Pulmonary artery endothelial cell (primary cell): ENCODE results near the gene ZNF14. TPM values are rescaled to one million over a fixed set of nuclear protein-coding genes. Genes with fewer than 3 reads are reported as not detected.
"Not testable (repeated sequence)": the region's sequence is repeated elsewhere in the genome, so short reads cannot be mapped to it uniquely, and the experiment has no call there.

ENCODE experiments used
- DNase-seq: peaks from one replicate; pipeline ENCODE4 v3.0.0-alpha.2; 2011; ENCODE audit warnings: low read depth, low spot score
- total RNA-seq: library from RNA; depleted of rRNA; stranded (reverse); fragments of >200 nt; gene quantifications from 2 replicates; pipeline ENCODE4 v1.2.3, GENCODE V29; 2014

The ZNF14 gene
- total RNA-seq, 1 donor from 2014 or later, result 3.7 TPM

DNA sequence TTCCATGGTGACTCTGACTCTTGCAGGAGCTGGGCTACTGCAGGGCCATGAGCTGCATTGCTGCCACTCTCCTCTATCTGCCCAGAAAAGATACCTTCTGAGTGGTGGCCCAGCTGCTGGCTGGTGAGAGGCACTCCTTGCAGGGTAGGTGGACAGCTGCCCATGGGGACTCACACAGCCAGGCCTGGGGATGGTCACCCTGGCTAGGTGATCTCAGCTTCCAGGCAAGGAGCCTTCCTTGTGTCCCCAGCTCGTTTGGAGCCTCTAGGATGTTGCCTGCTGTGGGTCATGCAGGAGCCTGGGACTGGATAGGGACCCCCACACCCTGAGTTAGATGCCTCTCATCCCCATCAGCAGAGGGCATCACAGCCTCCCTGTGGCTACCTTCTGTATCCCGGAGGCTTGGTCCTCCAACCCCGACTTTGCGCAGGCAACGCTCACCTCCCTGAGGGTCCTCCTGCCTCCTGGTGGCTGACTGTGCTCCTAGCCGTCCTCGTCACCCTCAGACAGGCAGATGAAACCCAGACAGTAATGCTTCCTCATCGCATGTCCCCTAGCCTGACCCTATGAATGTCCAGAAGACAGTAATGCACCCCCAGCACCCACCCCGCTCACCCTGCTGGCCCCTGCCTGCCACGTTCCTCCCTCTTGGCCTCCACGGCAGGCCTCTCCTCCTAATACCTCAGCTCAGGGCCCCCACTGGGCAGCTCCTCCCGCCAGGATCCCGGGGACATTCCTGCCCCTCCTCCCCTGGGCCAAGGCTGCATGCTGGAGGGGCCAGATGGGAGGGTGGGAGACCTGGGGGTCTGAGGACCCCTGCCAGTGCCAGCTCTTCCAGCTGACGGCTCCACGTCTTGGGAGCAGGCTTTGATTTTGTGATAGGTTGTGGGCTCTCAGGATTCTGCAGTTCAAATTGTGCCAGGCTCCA lies 13.6 kb upstream of the ZNF14 start:
- no peak for DNase-seq

DNA sequence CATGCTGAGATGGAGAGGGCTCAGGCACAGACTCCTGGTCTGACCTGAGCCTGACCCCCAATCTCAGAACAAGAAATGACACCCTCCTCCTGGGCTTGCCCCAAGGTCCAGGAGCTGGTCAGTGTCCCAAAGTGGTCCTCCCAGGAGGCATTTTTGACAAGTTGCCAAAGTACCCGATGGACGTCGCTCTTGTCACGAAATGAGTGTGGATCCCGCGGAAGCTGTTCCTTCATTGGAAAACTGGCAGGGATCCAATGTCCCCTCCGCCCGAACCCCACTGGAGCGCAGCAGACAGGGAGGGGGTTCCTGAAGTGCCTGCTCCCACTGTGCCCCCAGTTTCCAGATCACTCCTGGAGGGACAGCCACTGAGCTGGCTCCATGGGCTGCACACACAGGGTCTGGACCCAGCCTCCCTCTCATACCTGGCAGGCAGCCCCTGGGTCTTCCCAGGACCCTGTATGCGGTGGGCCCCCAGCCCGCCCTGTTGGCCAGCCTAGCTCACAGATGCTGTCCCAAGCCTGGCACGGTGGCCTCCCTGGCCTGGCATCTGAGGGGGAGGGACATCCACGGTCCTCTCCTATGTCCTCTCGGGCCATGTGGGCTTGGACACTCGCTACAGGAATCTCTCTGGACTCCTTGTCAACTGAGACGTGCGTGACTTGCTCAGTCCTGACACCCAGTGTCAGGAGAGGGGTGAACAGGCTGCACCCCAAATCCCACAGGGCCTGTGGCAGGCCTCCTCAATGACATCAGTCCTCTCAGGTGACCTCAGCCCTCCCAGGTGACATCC lies 12.8 kb upstream of the ZNF14 start:
- DNase-seq, result no peak

DNA sequence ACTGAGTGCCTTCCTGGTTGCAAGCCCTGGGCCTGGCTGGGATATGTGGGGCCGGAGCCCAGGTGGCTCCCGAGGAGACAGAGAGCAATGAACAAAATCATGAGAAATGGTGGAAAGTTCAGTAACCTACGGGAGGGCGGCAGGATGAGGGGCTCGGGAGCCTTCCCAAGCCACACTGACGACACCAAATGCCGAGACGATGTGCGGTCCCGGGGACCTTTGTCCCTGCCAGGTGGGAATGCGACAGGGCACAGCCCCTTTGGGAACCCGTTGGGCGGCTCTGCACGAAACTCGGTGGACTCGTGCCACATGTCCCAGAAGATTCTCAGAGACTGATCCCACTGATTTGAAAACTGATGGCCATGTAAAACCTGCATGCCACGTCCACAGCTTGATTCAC lies 11.7 kb upstream of the ZNF14 start:
- no peak for DNase-seq

DNA sequence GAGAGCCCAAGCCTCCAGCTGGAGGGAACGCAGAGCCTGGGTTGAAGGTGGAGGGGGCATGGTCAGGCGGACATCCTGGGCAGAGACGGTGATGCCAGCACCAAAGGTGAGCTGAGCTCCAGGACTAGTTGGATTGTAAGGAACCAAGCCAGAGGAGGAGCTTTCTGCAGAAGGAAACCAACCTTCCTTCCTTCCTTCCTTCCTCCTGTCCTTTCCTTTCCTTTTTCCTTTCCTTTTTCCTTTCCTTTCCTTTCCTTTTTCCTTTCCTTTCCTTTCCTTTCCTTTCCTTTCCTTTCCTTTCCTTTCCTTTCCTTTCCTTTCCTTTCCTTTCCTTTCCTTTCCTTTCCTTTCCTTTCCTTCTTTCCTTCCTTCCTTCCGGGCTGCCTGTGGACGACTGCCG lies 11.0 kb upstream of the ZNF14 start:
- DNase-seq, result not testable (repeated sequence)

DNA sequence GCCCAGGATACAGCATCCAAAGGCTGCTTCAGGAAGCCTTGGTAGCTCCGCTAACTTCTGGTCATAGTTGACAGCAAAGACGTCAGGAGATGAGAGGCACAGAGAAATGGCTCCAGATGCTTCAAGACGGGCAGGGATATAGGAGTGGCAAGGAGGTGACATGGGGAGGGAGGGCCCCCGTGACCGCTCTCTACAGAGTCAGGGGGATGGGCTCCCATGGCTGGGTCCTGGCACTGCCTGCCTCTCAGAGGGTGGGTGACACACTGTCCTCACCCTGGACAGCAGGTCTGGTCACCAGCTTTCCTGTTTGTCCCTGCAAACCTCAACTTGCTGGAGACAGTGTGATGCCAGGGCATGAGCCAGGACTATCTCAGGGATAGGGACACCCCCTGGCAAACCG lies 10.3 kb upstream of the ZNF14 start:
- DNase-seq, result no peak

DNA sequence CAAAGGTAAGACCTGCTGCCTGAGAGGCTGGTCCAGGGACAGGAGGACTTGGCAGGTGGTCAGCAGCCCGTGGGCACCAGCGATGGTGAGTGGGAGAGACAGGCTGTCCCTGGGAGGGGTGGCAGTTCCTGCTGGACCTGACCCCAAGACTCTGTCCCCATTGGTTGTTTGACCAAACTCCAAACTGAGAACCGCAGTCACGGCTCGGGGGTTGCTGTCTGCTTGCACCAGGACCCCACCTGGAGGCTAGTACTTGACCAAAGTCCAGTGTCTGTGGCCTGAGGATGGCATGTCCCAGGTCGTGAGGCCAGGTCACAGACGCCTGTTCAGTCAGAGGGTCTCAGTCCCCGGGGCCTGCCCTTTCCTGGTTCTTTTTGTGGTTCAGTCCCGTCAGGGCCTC lies 9.9 kb upstream of the ZNF14 start:
- DNase-seq, result no peak

DNA sequence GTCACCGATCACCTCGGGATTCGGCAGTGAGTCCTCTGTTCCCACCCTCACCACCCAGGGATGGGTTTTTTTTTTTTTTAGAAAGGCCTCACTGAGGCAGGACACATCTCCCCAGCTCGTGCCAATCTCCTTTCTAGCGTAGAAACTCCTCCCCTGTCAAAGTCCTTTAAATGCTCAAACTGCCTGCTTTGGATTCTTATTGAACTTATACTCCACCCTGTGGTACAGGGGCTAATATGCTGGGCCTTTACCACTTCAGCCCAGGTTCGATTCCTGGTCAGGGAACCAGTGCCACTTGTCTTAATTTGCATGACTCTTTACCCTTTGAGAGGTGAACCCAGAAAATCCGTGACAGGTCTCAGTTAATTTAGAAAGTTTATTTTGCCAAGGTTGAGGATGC lies 8.3 kb upstream of the ZNF14 start:
- no peak for DNase-seq

DNA sequence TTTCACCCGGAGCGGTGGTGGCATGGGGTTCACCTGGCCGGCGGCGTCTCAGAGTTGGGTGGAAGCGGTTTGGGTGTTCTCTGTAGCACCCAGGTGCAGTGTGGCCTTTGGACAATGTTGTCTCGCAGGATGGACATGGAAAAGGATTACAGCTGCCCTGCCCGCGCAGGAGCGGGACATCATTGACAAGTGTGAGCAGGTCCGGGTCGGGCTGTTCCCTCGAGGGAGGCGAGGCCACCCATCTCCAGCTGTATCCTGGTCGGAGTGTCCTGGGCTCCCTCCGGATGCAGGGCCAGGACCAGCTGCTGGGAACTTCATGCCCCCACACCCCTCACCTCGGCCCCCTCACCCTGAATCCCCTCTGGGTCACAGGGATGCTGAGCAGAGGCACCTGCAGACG lies 7.8 kb upstream of the ZNF14 start:
- DNase-seq, result no peak

DNA sequence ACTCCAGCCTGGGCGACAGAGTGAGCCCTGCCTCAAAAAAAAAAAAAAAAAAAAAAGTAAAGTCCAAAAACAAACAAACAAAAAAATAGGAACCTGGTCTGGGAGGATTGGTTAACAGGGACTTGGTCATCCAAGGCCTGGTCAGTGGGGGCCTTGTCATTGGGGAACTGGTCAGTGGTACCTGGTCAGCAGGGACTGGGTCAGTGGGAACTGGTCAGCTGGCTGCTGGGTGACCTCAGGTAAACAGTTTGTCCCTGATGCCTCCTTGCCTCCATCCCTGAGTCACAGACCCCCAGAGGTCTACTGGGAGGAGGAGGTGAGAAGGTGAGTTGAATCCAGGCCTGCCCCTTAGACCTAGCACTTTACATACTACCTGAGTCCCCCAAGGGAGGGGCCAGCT lies 5.7 kb upstream of the ZNF14 start:
- no peak for DNase-seq

DNA sequence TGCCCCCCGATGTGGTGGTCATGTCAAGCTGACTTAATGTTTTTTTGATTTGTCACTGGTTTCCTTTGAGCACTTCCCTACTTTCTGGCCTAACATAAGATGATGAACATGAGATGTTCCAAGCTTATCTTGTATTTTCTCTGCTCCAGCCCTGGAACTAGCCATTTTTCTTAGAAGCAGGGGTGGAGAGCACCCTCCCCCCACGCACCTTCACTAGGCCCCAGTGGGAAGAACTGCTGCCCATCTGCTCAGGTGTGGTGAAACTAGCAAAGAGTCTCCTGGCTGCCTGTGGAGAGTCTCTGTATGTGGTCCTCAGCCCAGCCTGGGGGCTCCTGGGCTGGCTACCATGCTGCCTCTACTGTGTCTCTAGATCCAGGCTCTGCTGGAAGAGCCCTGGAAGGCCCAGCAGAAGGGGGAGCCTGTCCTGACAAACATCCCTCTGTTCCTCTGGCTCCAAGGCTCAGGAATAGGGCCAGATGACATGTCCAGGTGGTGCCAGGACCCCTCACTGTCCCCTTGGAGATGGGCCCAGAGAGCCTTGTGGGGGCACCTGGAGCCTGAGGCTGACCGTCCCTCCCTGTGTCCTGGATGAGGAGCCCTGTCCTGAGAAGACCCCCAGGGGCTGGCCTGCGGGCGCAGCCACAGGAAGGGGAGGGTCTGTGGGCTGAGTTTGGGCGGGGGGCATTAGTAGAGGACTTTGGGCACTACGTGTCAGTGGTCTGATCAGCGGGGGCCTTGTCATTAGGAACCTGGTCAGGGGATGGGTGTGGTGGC lies 4.8 kb upstream of the ZNF14 start:
- no peak for DNase-seq

DNA sequence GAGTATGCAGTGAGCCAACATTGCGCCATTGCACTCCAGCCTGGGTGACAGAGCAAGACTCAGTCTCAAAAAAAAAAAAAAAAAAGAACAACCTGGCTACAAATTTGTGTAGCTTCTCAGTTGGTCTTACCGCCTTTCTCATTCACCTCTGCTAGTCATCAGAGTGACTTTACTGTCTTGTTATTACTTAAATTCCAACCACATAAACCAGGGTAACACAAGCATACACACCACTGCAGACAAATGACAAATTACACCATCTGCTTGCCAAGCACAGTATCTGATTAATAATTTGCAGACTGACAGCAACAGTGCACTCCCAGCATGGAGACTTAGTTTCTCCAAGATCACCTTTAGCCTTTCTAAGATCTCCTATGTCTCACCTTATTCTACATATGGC lies 11.0 kb downstream of the ZNF14 start:
- DNase-seq, result no peak

DNA sequence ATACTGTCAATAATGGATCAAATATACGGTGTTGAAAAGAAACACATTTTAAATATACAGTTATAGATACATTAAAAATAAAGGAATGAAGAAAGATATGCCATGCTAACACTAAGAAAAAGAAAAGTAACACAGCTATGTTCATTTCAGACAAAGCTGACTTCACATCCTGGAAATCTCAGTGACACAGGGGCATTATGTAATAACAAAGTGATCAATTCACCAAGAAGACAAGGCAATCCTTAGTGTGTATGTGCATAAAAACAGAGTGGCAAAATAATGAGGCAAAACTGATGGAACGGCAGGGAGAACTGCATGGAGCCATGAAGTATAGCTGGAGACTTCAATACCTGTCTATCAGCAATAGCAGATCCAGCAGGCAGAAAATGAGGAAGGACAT lies 13.1 kb downstream of the ZNF14 start:
- no peak for DNase-seq

DNA sequence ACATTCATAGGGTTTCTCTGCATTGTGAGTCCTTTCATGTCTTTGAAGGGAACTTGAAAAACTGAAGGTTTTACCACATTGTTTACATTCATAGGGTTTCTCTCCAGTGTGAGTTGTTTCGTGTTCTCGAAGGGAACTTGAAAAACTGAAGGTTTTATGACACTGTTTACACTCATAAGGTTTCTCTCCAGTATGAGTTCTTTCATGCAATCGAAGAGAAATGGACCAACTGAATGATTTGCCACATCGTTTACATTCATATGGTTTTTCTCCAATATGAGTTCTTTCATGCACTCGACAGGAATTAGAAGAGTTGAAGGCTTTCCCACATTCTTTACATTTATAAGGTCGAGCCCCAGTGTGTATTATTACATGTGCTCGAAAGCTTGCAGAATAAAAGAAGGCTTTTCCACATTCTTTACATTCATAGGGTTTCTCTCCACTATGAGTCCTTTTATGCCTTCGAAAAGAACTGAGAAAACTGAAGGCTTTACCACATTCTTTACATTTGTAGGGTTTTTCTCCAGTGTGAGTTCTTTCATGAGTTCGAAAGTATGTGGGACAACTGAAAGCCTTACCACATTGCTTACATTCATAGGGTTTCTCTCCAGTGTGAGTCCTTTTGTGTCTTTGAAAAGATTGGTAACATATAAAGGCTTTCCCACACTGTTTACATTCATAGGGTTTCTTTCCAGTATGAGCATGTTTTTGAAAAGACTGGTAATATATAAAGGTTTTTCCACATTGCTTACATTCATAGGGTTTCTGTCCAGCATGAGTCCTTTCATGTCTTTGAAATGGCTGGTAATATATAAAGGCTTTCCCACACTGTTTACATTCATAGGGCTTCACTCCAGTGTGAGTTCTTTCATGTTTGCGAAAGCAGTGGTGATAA lies 20.7 kb downstream of the ZNF14 start:
- DNase-seq, result no peak

DNA sequence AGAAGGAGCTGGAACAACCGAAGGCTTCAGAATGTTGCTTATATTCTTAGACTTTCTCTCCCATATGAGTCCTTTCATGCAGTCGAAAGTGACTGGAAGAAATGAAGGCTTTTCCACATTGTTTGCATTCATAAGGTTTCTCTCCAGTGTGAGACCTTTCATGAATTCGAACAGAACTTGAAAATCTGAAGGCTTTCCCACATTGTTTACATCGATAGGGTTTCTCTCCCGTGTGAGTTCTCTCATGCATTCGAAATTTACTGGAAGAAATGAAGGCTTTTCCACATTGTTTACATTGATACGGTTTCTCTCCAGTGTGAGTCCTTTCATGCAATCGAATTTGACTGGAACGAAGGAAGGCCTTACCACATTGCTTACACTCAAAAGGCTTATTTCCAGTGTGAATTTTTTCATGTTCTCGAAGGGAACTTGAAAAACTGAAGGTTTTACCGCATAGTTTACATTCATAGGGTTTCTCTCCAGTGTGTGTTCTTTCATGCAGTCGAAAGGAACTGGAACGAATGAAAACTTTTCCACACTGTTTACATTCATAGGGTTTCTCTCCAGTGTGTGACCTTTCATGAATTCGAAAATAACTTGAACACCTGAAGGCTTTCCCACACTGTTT lies 21.5 kb downstream of the ZNF14 start:
- DNase-seq, result no peak

DNA sequence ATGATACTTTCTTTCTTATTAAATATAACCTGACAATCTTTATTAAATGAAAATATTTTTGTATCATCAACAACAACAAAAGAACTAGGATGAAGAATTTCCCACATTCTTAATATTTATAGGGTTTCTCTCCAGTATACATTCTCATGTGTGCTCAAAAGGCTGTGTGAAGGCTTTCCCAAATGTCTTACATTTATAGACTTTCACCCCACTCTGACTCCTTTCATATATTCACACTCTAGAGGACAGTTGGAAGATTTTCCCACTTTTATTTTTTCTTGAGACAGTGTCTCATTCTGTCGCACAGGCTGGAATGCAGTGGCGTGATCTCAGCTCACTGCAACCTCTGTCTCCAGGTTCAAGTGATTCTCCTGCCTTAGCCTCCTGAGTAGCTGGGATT lies 22.4 kb downstream of the ZNF14 start:
- no peak for DNase-seq

DNA sequence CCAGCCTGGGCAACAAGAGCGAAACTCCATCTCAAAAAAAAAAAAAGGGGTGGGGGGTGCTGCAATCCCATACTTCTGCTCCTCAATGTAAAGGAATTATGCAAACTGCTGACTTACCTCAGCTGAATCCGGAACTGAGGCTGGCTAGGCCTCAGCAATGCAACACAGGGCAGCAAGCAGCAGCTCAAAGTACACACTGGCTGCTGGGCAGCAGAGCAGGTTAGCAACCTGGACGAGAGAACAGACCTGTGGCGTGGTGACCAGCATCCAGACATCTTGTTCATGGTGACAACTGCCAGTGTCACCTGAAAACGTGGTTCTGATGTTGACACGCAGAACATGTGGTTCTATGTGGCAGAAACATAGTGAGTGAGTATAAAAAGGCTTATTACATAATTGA lies 28.1 kb downstream of the ZNF14 start:
- no peak for DNase-seq

DNA sequence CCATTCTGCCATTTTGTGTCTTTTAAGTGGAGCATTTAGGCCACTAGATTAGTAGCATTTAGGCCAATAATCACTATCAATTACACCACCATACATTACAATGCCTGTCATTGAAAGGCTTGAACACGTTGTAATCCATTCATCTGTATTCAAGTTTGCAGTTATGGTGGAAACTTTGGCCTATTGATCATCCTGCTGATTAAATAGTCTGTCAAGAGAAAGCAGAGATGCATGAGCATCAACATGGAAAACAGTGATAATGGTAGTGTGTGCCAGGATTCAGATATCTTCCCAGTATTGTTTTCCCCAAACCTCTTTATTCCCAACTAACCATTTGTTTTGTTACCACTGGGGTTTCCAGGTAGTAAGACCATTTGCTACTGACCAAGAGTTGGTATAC lies 32.4 kb downstream of the ZNF14 start:
- not testable (repeated sequence) for DNase-seq

DNA sequence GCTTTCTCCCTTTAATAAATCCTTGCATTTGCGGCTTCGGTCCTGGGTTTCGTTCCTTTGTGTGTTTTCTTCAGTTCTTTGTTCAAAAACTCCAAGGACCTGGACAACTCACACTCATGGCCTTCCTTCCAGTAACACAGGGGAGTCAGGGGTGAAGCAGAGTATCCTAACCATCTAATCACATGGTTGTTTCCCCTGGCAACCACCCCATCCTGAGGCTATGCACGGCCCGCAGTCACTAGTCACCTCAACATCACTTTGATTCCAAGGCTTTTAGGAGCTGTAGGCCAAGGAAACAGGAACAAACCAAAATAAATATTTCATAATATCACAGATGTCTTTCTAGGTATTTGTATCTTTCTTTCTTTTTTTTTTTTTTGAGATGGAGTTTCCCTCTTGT lies 35.3 kb downstream of the ZNF14 start:
- no peak for DNase-seq

DNA sequence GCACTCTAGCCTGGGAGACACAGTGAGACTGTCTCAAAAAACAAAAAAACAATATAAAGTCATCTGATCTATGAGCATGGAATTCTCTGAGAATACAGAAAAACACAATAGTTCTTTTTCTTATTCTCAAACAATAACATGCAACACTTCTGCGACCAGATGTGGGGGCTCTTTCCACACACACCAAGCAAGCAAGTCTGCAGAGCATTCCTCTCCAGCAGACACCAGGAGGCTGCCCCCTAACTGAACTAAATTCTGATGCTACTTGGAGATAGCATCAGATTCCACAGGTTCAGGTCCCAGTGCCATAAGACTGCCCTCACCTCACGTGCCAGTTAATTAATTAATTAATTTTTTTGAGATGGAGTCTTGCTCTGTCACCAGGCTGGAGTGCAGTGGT lies 36.5 kb downstream of the ZNF14 start:
- no peak for DNase-seq

DNA sequence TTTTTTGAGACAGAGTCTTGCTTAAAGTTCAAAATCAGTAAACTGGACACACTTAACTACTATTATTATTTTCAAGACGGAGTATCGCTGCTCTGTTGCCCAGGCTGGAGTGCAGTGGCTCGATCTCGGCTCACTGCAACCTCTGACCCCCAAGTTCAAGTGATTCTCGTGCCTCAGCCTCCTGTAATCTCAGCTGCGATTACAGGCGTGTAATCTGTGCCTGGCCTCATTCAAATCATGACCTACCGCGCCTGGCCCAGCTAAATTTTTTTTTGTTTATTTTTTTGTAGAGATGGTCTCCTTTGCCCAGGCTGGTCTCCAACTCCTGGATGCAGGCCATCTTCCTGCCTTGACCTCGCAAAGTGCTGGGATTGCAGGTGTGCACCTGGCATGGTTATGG lies 41.2 kb downstream of the ZNF14 start:
- DNase-seq, result no peak
